Gastroesophageal sphincter (tissue), 4 donors: ENCODE results near the gene PRDM16. TPM values are rescaled to one million over a fixed set of nuclear protein-coding genes. Genes with fewer than 3 reads are reported as not detected.

Source experiments
- ATAC-seq: fragments of 150-250 bp; one replicate; pipeline ENCODE4 v1.9.1; 2016; ENCODE audit warnings: mild to moderate bottlenecking, moderate library complexity
- H3K27ac ChIP-seq, 4 donors: fragments of 200-600 bp; sonication (generic) in 3 of 4; 1 replicate in 3 of 4; 2 replicates in 1 of 4; pipeline ENCODE4 v1.5.1; 2016 to 2019
- H3K27me3 ChIP-seq: fragments of 200-600 bp; sonication (generic); one replicate; pipeline ENCODE4 v1.5.1; 2019
- H3K36me3 ChIP-seq, 2 donors: fragments of 200-600 bp; sonication (generic); one replicate each; pipeline ENCODE4 v1.5.1; 2019; ENCODE audit warnings: control low read depth in 1 of 2
- H3K4me1 ChIP-seq, 3 donors: fragments of 200-600 bp; sonication (generic); 1 replicate in 2 of 3; 2 replicates in 1 of 3; pipeline ENCODE4 v1.5.1; 2016 to 2019; ENCODE audit warnings: control low read depth in 2 of 3
- H3K4me3 ChIP-seq, 2 donors: fragments of 200-600 bp; sonication (generic); one replicate each; pipeline ENCODE4 v1.5.1; 2019; ENCODE audit warnings: mild to moderate bottlenecking in 1 of 2, moderate library complexity in 1 of 2
- H3K9me3 ChIP-seq, 3 donors: fragments of 200-600 bp; sonication (generic); one replicate each; pipeline ENCODE4 v1.5.1; 2017 to 2019; ENCODE audit warnings: control low read depth in 2 of 3
- EP300 ChIP-seq: sonication (generic); formaldehyde crosslinking; IDR thresholded peaks from one replicate; pipeline ENCODE4 v1.6.1; 2017; ENCODE audit warnings: antibody characterized with exemption, mild to moderate bottlenecking
- POLR2A ChIP-seq, 2 donors: fragments of 450-650 bp; IDR thresholded peaks; one replicate each; pipeline ENCODE4 v1.6.1; 2017; ENCODE audit warnings: antibody characterized with exemption in 2 of 2, mild to moderate bottlenecking in 2 of 2, moderate library complexity in 1 of 2
- POLR2AphosphoS5 ChIP-seq: sonication (generic); formaldehyde crosslinking; IDR thresholded peaks from one replicate; pipeline ENCODE4 v1.6.1; 2017; ENCODE audit warnings: antibody characterized with exemption
- WGBS, 2 donors: methylation state at CpG; one replicate each; pipeline ENCODE4 v1.1.5; 2018; ENCODE audit warnings: low coverage in 1 of 2; 5-methylcytosine and 5-hydroxymethylcytosine counted together
- total RNA-seq, 4 donors: library from RNA; depleted of rRNA; stranded (reverse); fragments of >200 nt; gene quantifications; one replicate each; pipeline ENCODE4 v1.1.0, GENCODE V29; 2016
- TF ChIP-seq, protein P1 (sequence below), 4 experiments: fragments of 200-600 bp in 2 of 4; fragments of 450-650 bp in 2 of 4; sonication (generic) in 1 of 4; IDR thresholded peaks; one replicate each; pipeline ENCODE4 v1.5.1; 2017 to 2019; ENCODE audit warnings: antibody characterized with exemption in 4 of 4, mild to moderate bottlenecking in 2 of 4, moderate library complexity in 2 of 4

Gene PRDM16
- total RNA-seq, 4 donors from 2014 or later: 1.1 to 3.4 (median 1.6) TPM

DNA sequence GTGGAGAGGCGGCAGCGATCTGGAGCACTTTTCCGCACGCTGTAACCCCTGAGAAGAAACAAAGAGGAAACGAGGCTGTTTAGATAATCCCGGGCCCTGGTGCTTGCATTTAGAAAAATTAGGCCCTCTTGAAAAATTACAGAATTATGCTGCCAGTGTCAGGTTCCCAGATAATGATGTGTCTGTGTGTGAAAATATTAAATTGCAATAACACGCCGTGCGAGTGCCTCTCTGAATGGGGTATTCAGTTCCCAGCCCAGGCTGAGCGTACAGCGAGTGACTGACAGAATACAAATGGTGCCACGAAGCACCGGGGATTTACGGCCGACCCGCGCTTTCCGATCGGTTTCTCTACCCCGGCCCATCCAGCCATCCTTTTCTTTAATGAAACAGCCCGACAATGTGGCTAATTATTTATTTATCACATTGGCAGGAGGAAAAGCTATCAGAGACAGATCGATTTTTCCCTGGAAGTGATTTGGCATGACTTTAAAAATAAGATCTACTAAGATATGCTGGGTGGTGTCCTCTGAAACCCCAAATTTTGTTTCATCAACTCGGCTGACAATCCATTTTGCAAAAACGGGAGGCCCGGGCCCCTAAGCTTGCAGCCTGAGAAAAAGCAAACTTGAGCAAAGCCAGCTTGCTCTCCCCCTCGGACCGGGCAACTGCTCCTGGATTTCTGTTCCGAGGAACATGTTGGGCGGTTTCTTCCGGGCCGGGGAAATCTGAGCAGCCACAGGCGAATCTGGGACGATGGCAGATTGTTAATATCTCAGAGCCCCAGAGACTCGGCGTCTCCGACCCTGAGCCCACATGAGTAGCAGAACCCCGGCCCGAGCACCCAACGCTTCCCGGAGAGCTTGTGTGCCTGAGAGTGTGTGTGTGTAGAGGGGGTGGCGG lies 11.3 kb downstream of the PRDM16 start:
- no peaks in the 10 kb centered on the region for H3K4me1 ChIP-seq
- WGBS, 2 donors: 44 to 65% methylated on average over 16 to 26 of the region's 41 CpGs

DNA sequence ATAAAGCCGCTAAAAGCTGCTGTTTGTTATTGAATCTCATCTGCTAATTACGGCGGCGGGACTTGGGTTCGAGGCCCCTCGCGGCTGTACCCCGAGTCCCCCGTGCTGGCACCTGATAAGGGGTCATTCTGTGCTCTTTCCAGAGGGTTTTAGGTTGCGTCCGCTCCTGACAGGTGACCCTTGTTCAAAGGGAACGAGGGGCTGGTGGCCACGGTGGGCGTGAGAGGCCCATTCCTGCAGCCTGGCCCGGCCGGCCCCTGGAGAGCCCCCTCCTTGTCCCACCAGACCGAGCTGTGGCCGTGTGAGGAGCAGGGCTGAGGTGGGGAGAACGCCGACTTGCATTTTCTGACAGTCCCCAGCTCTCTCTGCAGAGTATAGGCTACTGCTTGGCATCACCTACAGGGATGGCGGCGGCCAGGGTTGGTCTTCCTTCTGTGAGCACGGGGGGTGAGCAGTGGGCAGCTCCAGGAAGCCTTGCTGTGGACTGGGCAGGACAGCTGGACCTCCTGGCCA lies 12.2 kb downstream of the PRDM16 start:
- TF ChIP-seq, protein P1, sequence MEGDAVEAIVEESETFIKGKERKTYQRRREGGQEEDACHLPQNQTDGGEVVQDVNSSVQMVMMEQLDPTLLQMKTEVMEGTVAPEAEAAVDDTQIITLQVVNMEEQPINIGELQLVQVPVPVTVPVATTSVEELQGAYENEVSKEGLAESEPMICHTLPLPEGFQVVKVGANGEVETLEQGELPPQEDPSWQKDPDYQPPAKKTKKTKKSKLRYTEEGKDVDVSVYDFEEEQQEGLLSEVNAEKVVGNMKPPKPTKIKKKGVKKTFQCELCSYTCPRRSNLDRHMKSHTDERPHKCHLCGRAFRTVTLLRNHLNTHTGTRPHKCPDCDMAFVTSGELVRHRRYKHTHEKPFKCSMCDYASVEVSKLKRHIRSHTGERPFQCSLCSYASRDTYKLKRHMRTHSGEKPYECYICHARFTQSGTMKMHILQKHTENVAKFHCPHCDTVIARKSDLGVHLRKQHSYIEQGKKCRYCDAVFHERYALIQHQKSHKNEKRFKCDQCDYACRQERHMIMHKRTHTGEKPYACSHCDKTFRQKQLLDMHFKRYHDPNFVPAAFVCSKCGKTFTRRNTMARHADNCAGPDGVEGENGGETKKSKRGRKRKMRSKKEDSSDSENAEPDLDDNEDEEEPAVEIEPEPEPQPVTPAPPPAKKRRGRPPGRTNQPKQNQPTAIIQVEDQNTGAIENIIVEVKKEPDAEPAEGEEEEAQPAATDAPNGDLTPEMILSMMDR (IDR thresholded peaks at IDR 0.05): no peak
- TF ChIP-seq EP300 (no peak), POLR2AphosphoS5 (no peak), POLR2A (IDR thresholded peaks at IDR 0.05) (no peak)
- no peak for ATAC-seq
- WGBS, 2 donors: 93% methylated on average over 4 of the region's 23 CpGs; no CpG with 5 or more reads in 1 of the 2 donors
- Histone ChIP-seq H3K27me3 (peaks cover 63% of the 10 kb centered on the region), H3K4me1 (no peaks in the 10 kb centered on the region), H3K36me3 (no peaks in the 10 kb centered on the region), H3K4me3 (no peak overlapping the region), H3K27ac (no peak overlapping the region), H3K9me3 (no peaks in the 10 kb centered on the region)

More for the DNA sequence above, 11.3 kb downstream of the PRDM16 start:
- Histone ChIP-seq H3K27me3 (peaks cover 66% of the 10 kb centered on the region), H3K36me3 (no peaks in the 10 kb centered on the region), H3K4me3 (no peak overlapping the region), H3K9me3 (no peaks in the 10 kb centered on the region), H3K27ac (no peak overlapping the region)
- no peak for ATAC-seq
- TF ChIP-seq POLR2A (IDR thresholded peaks at IDR 0.05) (no peak), EP300 (no peak), POLR2AphosphoS5 (no peak)
- TF ChIP-seq, protein P1 (IDR thresholded peaks at IDR 0.05): no peak

DNA sequence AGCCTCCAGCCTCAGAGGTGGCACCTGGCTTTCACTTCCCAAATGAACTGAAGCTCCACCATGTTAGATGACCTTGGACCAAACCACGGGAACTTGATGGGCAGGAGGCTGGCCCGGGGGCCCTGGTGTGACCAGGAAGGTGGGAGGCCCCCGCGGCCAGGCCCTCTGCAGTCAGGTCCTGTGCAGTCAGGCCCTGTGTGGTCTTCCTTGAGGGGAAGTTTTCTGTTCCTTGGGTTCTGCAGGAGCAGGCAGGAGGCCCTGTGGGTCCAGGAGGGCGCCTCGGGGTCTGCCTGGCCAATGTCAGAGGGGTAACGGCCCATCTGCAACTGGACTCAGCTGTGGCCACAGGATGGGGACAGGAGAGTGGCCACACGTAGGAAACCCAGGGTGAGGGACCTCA lies 13.0 kb downstream of the PRDM16 start:
- Histone ChIP-seq H3K27me3 (peaks cover 58% of the 10 kb centered on the region), H3K9me3 (no peaks in the 10 kb centered on the region), H3K4me1 (no peaks in the 10 kb centered on the region), H3K36me3 (no peaks in the 10 kb centered on the region), H3K4me3 (no peak overlapping the region), H3K27ac (no peak overlapping the region)
- ATAC-seq: no peak
- WGBS, 2 donors: no CpG with 5 or more reads among the region's 8 CpGs
- TF ChIP-seq, protein P1 (IDR thresholded peaks at IDR 0.05): no peak
- TF ChIP-seq POLR2A (IDR thresholded peaks at IDR 0.05): no peak
- no peak for TF ChIP-seq EP300

DNA sequence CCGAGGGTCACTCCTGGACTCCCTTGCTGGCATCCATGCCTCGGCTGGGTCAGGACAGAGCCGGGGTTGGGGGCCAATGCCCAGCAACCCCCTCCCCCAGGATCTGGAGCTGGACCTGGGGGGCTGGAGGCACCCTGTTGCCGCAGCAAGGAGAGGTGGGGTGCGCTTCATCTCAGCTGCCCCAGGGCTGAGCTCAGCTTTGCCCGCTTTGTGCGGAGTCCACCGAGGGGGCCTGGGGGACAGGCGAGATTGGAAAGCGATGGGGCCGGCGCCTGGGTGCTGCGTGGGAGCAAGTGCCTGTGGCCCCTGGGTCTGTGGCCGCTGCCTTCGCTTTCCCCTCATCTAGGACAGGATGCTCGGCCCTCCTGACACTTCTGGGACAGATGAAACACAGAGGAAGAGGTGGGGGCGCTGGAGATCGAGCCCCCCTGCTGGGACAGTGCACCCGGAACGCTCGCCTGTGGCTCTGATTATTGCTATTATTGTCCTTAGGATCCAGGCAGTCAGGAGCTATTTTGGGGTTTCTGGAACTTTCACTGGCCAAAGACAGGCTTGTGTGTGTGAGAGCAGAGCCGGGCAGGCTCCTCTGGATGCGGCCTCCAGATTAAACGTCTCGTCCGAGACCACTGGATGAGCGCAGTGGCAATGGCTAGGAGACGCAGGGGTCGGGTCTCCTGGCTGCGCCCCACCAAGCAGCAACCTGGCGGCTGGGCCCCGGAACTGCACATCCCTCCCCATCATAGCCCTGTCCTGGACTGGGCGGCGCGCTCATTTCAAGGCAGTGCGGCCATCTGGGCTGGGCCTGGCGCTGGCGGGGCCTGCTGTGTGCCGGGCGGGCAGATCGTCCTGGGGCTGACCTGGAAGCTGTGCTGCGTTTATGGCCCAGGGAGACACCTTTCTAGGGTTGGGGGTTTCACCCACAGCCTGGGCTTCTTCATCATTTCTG lies 13.8 kb downstream of the PRDM16 start:
- ATAC-seq: no peak
- Histone ChIP-seq H3K27ac (no peak overlapping the region), H3K36me3 (no peaks in the 10 kb centered on the region), H3K4me3 (no peak overlapping the region), H3K4me1 (no peaks in the 10 kb centered on the region), H3K9me3 (no peaks in the 10 kb centered on the region), H3K27me3 (peaks cover 50% of the 10 kb centered on the region)
- WGBS, 2 donors: no CpG with 5 or more reads among the region's 42 CpGs
- TF ChIP-seq POLR2A (IDR thresholded peaks at IDR 0.05) (no peak), POLR2AphosphoS5 (no peak), EP300 (no peak)
- TF ChIP-seq, protein P1 (IDR thresholded peaks at IDR 0.05): no peak
